Endothelial cell of umbilical vein (primary cell): ENCODE measurements around the gene METRN. TPM values are rescaled to one million over a fixed set of nuclear protein-coding genes. Genes with fewer than 3 reads are reported as not detected.

Experiments
- BruUV-seq: library from RNA; stranded (reverse); fragments of 400-500 nt; replicated peaks from 2 replicates; lab custom pipeline; 2021; lab: Mats Ljungman, UMichigan
- CTCF ChIA-PET: fragments of 300-600, 350-600 bp; sonication (Branson Sonifier 250); formaldehyde crosslinking; loops from one replicate; lab custom pipeline; 2021; ENCODE audit warnings: antibody characterized with exemption, inconsistent platforms; lab: Charles Lee
- POLR2A ChIA-PET: fragments of 300-600, 350-600 bp; sonication (Branson Sonifier 250); formaldehyde crosslinking; loops from one replicate; lab custom pipeline; 2021; ENCODE audit warnings: antibody characterized with exemption, inconsistent platforms; lab: Charles Lee
- DNase-seq: peaks from one replicate; pipeline ENCODE4 v3.0.0-alpha.2; 2011; ENCODE audit warnings: low read depth, low spot score
- FAIRE-seq: peaks from 2 replicates; lab custom pipeline; 2011; peaks lifted over from hg19 to GRCh38; lab: Jason Lieb, UNC
- H2AFZ ChIP-seq: 2 replicates; pipeline ENCODE4 v1.6.0; 2012; ENCODE audit warnings: low read depth, low read length, control low read depth, inconsistent platforms
- H3K27ac ChIP-seq: 2 replicates; pipeline ENCODE4 v1.5.1; 2011; ENCODE audit warnings: low read depth, mild to moderate bottlenecking, control low read depth, low read length, moderate library complexity; ENCODE audit not compliant: insufficient read depth
- H3K27me3 ChIP-seq, 2 experiments: 2 replicates each; pipeline versions ENCODE4 v1.6.0 to v1.6.1; 2011; ENCODE audit warnings: low read length in 2 of 2, mixed read lengths in 1 of 2; ENCODE audit not compliant: control insufficient read depth in 2 of 2, insufficient read depth in 2 of 2
- H3K36me3 ChIP-seq, 2 experiments: 2 replicates in 1 of 2; 3 replicates in 1 of 2; pipeline ENCODE4 v1.5.1; 2011; ENCODE audit warnings: low read length in 2 of 2, mild to moderate bottlenecking in 1 of 2, moderate library complexity in 1 of 2; ENCODE audit not compliant: control insufficient read depth in 2 of 2, insufficient read depth in 2 of 2; ENCODE audit errors: extremely low read depth in 1 of 2
- H3K4me1 ChIP-seq: 3 replicates; pipeline ENCODE4 v1.5.1; 2011; ENCODE audit warnings: mild to moderate bottlenecking, low read length; ENCODE audit not compliant: control insufficient read depth, insufficient read depth; ENCODE audit errors: extremely low read depth
- H3K4me2 ChIP-seq: 2 replicates; pipeline ENCODE4 v1.6.1; 2011; ENCODE audit warnings: low read length, control low read depth, mixed read lengths; ENCODE audit not compliant: insufficient read depth
- H3K4me3 ChIP-seq, 3 experiments: fragments of 200-600 bp in 1 of 3; sonication (generic), shearing (Covaris generic) in 1 of 3; replicated peaks in 1 of 3; 2 replicates each; pipeline ENCODE4 v1.5.1; 2011 to 2016; ENCODE audit warnings: control low read depth in 3 of 3, low read length in 3 of 3, mild to moderate bottlenecking in 2 of 3, inconsistent platforms in 1 of 3, low read depth in 1 of 3, moderate library complexity in 1 of 3; ENCODE audit not compliant: insufficient read depth in 1 of 3
- H3K79me2 ChIP-seq: 2 replicates; pipeline ENCODE4 v1.6.0; 2012; ENCODE audit warnings: low read length, inconsistent platforms; ENCODE audit not compliant: control insufficient read depth, insufficient read depth
- H3K9ac ChIP-seq: replicated peaks from 2 replicates; pipeline ENCODE3; 2011; ENCODE audit warnings: low read length, control low read depth; ENCODE audit not compliant: insufficient read depth; ENCODE audit errors: extremely low read depth
- H3K9me1 ChIP-seq: replicated peaks from 3 replicates; pipeline ENCODE4 v1.6.0; 2011; ENCODE audit warnings: mild to moderate bottlenecking, low read length; ENCODE audit not compliant: control insufficient read depth, insufficient read depth; ENCODE audit errors: extremely low read depth
- H3K9me3 ChIP-seq: replicated peaks from 2 replicates; pipeline ENCODE4 v1.5.1; 2012; ENCODE audit warnings: low read length, inconsistent platforms; ENCODE audit not compliant: control insufficient read depth, insufficient read depth
- H4K20me1 ChIP-seq: replicated peaks from 2 replicates; pipeline ENCODE3; 2011; ENCODE audit warnings: mild to moderate bottlenecking, low read length; ENCODE audit not compliant: control insufficient read depth, insufficient read depth; ENCODE audit errors: extremely low read depth
- EZH2 ChIP-seq: IDR thresholded peaks from 2 replicates; pipeline ENCODE4 v1.6.1; 2012; ENCODE audit warnings: borderline replicate concordance, low read depth, mild to moderate bottlenecking, moderate library complexity, low read length, inconsistent platforms; ENCODE audit not compliant: severe bottlenecking
- FOS ChIP-seq: IDR thresholded peaks from 2 replicates; pipeline ENCODE4 v1.6.1; 2011; ENCODE audit warnings: mild to moderate bottlenecking, low read length, moderate library complexity, borderline replicate concordance; ENCODE audit not compliant: insufficient read depth
- GATA2 ChIP-seq: IDR thresholded peaks from 2 replicates; pipeline ENCODE4 v1.7.0; 2011; ENCODE audit warnings: low read depth, mild to moderate bottlenecking, moderate library complexity, mixed read lengths, low read length; ENCODE audit not compliant: insufficient read length, insufficient read depth
- JUN ChIP-seq: IDR thresholded peaks from 2 replicates; pipeline ENCODE4 v1.6.1; 2011; ENCODE audit warnings: borderline replicate concordance, low read depth; ENCODE audit not compliant: insufficient read length, insufficient read depth
- MAX ChIP-seq: IDR thresholded peaks from 2 replicates; pipeline ENCODE4 v1.6.1; 2011; ENCODE audit not compliant: insufficient read depth, insufficient read length
- MYC ChIP-seq: IDR thresholded peaks from one replicate; pipeline ENCODE4 v1.6.1; 2011; ENCODE audit warnings: mild to moderate bottlenecking, low read depth, low read length
- POLR2A ChIP-seq: IDR thresholded peaks from 2 replicates; pipeline ENCODE4 v1.6.1; 2012; ENCODE audit warnings: low read depth, mild to moderate bottlenecking, control low read depth, low read length
- POLR2AphosphoS5 ChIP-seq: IDR thresholded peaks from 2 replicates; pipeline ENCODE4 v1.6.1; 2012; ENCODE audit warnings: low read depth, mild to moderate bottlenecking, control low read depth, low read length, moderate library complexity; ENCODE audit not compliant: insufficient read depth
- dilution Hi-C: fragments of 300-500 bp; cut with MboI; formaldehyde crosslinking; loops from one replicate; pipeline ENCODE4 v1.15.0; 2019; ENCODE audit warnings: low sequenced_read_pairs; ENCODE audit not compliant: extremely low pct_ligation_motif_present
- intact Hi-C: fragments of 100-400 bp; cut with micrococcal nuclease; formaldehyde crosslinking; loops from one replicate; pipeline ENCODE4 v1.10.0; 2022
- polyA plus RNA-seq, 4 experiments: library from polyadenylated mRNA; depleted of rRNA in 3 of 4; stranded (reverse) in 3 of 4; unstranded in 1 of 4; fragments of >200 nt; gene quantifications; 2 replicates each; pipeline versions ENCODE4 v1.2.1 to v1.2.3, GENCODE V29; 2011 to 2012; ENCODE audit warnings: missing spikeins in 1 of 4
- total RNA-seq: library from RNA; stranded (reverse); gene quantifications from 2 replicates; pipeline ENCODE4 v1.2.3, GENCODE V29; 2021
- TF ChIP-seq, protein P1 (sequence below), 2 donors: IDR thresholded peaks; 1 replicate in 1 of 2; 2 replicates in 1 of 2; pipeline ENCODE4 v1.5.1; 2011; ENCODE audit warnings: low read length in 2 of 2, mild to moderate bottlenecking in 2 of 2, moderate library complexity in 2 of 2, control low read depth in 1 of 2, inconsistent platforms in 1 of 2, low read depth in 1 of 2; ENCODE audit not compliant: insufficient read depth in 1 of 2; ENCODE audit errors: extremely low read depth in 1 of 2

METRN gene
- total and polyA plus RNA-seq, 2 donors (not counting 3 experiments of a cell fraction or from before 2014, with no cell fraction given) = 10.0 to 16.1 TPM

DNA sequence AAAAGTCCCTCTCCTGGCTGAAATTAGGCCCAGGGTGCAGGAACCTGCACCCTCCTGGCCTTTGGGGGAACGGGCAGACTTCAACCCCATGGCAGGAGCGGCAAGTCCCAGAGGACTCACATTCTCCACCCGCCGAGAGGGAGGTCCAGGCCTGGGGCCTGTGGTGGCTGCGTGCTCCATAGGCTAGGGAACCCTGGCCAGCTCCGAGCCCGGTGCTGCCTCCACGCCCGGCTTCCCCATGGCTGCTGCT lies 11.2 kb downstream of the METRN start:
- TF ChIP-seq EZH2 (no peak), FOS (no peak), MYC (no peak), GATA2 (no peak), POLR2AphosphoS5 (no peak), MAX (no peak), JUN (no peak), POLR2A (no peak)
- TF ChIP-seq, protein P1, sequence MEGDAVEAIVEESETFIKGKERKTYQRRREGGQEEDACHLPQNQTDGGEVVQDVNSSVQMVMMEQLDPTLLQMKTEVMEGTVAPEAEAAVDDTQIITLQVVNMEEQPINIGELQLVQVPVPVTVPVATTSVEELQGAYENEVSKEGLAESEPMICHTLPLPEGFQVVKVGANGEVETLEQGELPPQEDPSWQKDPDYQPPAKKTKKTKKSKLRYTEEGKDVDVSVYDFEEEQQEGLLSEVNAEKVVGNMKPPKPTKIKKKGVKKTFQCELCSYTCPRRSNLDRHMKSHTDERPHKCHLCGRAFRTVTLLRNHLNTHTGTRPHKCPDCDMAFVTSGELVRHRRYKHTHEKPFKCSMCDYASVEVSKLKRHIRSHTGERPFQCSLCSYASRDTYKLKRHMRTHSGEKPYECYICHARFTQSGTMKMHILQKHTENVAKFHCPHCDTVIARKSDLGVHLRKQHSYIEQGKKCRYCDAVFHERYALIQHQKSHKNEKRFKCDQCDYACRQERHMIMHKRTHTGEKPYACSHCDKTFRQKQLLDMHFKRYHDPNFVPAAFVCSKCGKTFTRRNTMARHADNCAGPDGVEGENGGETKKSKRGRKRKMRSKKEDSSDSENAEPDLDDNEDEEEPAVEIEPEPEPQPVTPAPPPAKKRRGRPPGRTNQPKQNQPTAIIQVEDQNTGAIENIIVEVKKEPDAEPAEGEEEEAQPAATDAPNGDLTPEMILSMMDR (IDR thresholded peaks at IDR 0.05; ENCODE audit: extremely low read depth in 1 of 2, insufficient read depth in 1 of 2, low read depth in 1 of 2, low read length in 2 of 2) = no peak
- Histone ChIP-seq H3K36me3 (no peaks in the 10 kb centered on the region), H3K79me2 (no peaks in the 10 kb centered on the region), H4K20me1 (no peaks in the 10 kb centered on the region), H3K4me1 (peaks cover 19% of the 10 kb centered on the region), H3K27ac (no peak overlapping the region), H2AFZ (no peak overlapping the region), H3K9me1 (no peaks in the 10 kb centered on the region), H3K27me3 (no peaks in the 10 kb centered on the region), H3K4me3 (no peak overlapping the region), H3K4me2 (no peak overlapping the region), H3K9me3 (no peaks in the 10 kb centered on the region), H3K9ac (no peak overlapping the region)
- no peak for DNase-seq
- ChIA-PET CTCF (interaction anchor here (1.4 to 5.7 kb wide), 3 partner anchors 11 to 62 kb away, joined by 3 to 34 read pairs (median 4); partner anchors contain the start of genes CHTF18, METRN and RPUSD1), POLR2A (no interaction called here)
- FAIRE-seq = no peak
- BruUV-seq = no TSS peak
- intact Hi-C loops = no loop called here
- dilution Hi-C loops = no loop called here
